ENCODE results near the gene SORCS2. TPM values are rescaled to one million over a fixed set of nuclear protein-coding genes. Genes with fewer than 3 reads are reported as not detected.

The SORCS2 gene
- polyA plus RNA-seq, 3 donors: 0.46 to 0.55 TPM; not detected in 1

DNA sequence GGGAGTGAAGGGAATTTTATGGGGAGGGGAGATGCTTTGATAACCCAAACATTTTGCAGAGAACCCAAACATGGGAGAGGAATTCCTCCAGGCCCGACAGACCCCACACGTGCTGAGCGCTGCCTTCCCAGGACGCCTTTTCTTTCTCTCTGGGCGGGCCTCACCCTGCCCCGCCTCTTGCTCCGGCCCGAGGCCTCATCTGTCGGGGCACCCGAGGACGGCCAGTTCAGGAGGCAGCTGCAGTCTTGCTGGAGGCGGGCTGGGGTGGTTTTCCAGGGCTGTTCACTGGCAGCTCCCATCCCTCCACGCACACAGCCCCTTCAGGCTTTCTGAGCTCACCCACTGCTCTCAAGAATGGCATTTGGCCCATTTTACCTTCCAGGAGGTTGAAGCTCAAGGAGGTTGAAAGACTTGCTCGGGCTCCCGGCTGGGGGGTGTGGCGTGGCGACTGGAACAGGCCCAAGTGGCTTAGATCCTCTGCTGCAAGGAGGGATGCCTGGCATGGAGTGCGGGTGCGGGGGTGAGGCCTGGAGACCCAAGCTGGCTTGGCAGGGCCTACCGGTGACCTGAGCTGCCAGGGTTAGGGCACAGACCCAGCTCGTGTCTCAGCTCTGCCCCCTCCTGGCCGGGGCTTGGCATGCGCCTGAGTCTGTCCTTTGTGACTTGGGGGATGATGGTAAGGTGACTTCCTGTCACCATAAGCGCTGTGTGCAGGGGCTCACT, 143.2 kb downstream of the SORCS2 start:
- Histone ChIP-seq H2AFZ (ENCODE audit: insufficient read depth, low read depth, low read length, poor library complexity, severe bottlenecking) (no peak overlapping the region), H3K27ac (ENCODE audit: low read depth in 1 of 2, low read length in 2 of 2) (no peak overlapping the region), H3K4me1 (ENCODE audit: control insufficient read depth in 1 of 2, insufficient read depth in 2 of 2, low read length in 2 of 2) (no peaks in the 10 kb centered on the region), H3K4me3 (replicated peaks in 1 of 3; ENCODE audit: low read depth in 2 of 3, low read length in 3 of 3) (no peak overlapping the region), H3K9ac (ENCODE audit: insufficient read depth, low read length, poor library complexity, severe bottlenecking) (no peak overlapping the region), H3K4me2 (replicated peaks; ENCODE audit: extremely low read depth, low read length, poor library complexity, severe bottlenecking) (no peak overlapping the region), H3K9me3 (replicated peaks in 1 of 2; ENCODE audit: control insufficient read depth in 1 of 2, insufficient read depth in 1 of 2, low read length in 2 of 2) (no peaks in the 10 kb centered on the region), H4K20me1 (ENCODE audit: insufficient read depth, low read length) (no peaks in the 10 kb centered on the region), H3K79me2 (ENCODE audit: insufficient read depth, low read length) (no peaks in the 10 kb centered on the region), H3K36me3 (replicated peaks in 1 of 2; ENCODE audit: control insufficient read depth in 1 of 2, insufficient read depth in 2 of 2, low read length in 2 of 2) (no peaks in the 10 kb centered on the region), H3K27me3 (ENCODE audit: control insufficient read depth in 2 of 2, insufficient read depth in 2 of 2, low read length in 2 of 2) (no peaks in the 10 kb centered on the region)
- H3K27me3 Mint-ChIP-seq (ENCODE audit: low read depth in 3 of 3): peaks cover 3 to 5% (median 5%) of the 10 kb centered on the region in 3 donors
- peak in 1 of 3 donors; percentile 8 for DNase-seq
- peaks cover 0 to 7% (median 0%) of the 10 kb centered on the region in 7 donors for H3K9me3 Mint-ChIP-seq
- TF ChIP-seq, protein P1, sequence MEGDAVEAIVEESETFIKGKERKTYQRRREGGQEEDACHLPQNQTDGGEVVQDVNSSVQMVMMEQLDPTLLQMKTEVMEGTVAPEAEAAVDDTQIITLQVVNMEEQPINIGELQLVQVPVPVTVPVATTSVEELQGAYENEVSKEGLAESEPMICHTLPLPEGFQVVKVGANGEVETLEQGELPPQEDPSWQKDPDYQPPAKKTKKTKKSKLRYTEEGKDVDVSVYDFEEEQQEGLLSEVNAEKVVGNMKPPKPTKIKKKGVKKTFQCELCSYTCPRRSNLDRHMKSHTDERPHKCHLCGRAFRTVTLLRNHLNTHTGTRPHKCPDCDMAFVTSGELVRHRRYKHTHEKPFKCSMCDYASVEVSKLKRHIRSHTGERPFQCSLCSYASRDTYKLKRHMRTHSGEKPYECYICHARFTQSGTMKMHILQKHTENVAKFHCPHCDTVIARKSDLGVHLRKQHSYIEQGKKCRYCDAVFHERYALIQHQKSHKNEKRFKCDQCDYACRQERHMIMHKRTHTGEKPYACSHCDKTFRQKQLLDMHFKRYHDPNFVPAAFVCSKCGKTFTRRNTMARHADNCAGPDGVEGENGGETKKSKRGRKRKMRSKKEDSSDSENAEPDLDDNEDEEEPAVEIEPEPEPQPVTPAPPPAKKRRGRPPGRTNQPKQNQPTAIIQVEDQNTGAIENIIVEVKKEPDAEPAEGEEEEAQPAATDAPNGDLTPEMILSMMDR (IDR thresholded peaks at IDR 0.05): peak; percentile 72
- no peak overlapping the region for H3K27ac Mint-ChIP-seq
- no peaks in the 10 kb centered on the region for H3K36me3 Mint-ChIP-seq
- WGBS (ENCODE audit: insufficient coverage): 57% methylated on average over 21 of the region's 24 CpGs
- no peaks in the 10 kb centered on the region for H3K4me1 Mint-ChIP-seq
- intact Hi-C loops (cut with micrococcal nuclease): no loop called here
- no peak overlapping the region for H3K4me3 Mint-ChIP-seq

DNA sequence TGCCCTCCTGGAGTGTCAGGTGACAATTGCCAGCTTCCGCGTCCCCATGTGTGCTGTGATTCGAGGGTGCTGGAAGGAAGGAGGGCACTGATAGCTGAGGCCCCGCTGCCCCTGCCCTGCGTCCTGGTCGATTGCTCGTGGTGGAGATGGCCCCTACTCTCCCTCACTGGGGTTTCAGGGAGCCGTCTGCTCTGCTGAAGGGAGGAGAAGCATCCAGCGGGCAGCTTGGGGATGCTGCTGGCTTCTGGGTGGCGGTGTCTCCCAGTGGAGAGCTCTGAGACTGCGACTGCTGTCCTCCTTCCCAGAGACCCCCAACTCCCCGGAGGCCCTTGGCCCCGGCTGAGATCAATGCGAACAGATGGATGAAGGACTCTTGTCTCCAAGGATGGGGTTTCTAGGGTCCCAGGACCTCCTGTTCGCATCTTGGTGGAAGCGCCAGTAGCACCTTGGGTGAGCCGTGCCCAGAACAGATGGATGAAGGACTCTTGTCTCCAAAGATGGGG, 143.8 kb downstream of the SORCS2 start:
- Histone ChIP-seq H4K20me1 (ENCODE audit: insufficient read depth, low read length) (no peaks in the 10 kb centered on the region), H3K27ac (ENCODE audit: low read depth in 1 of 2, low read length in 2 of 2) (no peak overlapping the region), H3K4me1 (ENCODE audit: control insufficient read depth in 1 of 2, insufficient read depth in 2 of 2, low read length in 2 of 2) (no peaks in the 10 kb centered on the region), H3K27me3 (ENCODE audit: control insufficient read depth in 2 of 2, insufficient read depth in 2 of 2, low read length in 2 of 2) (no peaks in the 10 kb centered on the region), H3K4me2 (replicated peaks; ENCODE audit: extremely low read depth, low read length, poor library complexity, severe bottlenecking) (no peak overlapping the region), H3K4me3 (replicated peaks in 1 of 3; ENCODE audit: low read depth in 2 of 3, low read length in 3 of 3) (no peak overlapping the region), H3K9ac (ENCODE audit: insufficient read depth, low read length, poor library complexity, severe bottlenecking) (no peak overlapping the region), H3K36me3 (replicated peaks in 1 of 2; ENCODE audit: control insufficient read depth in 1 of 2, insufficient read depth in 2 of 2, low read length in 2 of 2) (no peaks in the 10 kb centered on the region), H3K79me2 (ENCODE audit: insufficient read depth, low read length) (no peaks in the 10 kb centered on the region), H3K9me3 (replicated peaks in 1 of 2; ENCODE audit: control insufficient read depth in 1 of 2, insufficient read depth in 1 of 2, low read length in 2 of 2) (no peaks in the 10 kb centered on the region), H2AFZ (ENCODE audit: insufficient read depth, low read depth, low read length, poor library complexity, severe bottlenecking) (no peak overlapping the region)
- intact Hi-C loops (cut with micrococcal nuclease): no loop called here
- TF ChIP-seq, protein P1 (IDR thresholded peaks at IDR 0.05): peak; percentile 49
- peaks cover 0 to 7% (median 0%) of the 10 kb centered on the region in 7 donors for H3K9me3 Mint-ChIP-seq
- no peak for DNase-seq
- H3K4me1 Mint-ChIP-seq: no peaks in the 10 kb centered on the region
- peaks cover 3 to 6% (median 4%) of the 10 kb centered on the region in 3 donors for H3K27me3 Mint-ChIP-seq (ENCODE audit: low read depth in 3 of 3)
- no peak overlapping the region for H3K27ac Mint-ChIP-seq
- H3K36me3 Mint-ChIP-seq: no peaks in the 10 kb centered on the region
- WGBS (ENCODE audit: insufficient coverage): 76% methylated on average over 11 of the region's 17 CpGs
- no peak overlapping the region for H3K4me3 Mint-ChIP-seq

All from CD14-positive monocyte (primary cell).